GOT3 (cell line): ENCODE results near the gene RCAN2.

Experiments used
- DNase-seq: peaks from one replicate; lab custom pipeline; 2025; ENCODE audit warnings: mixed read lengths; lab: John Stamatoyannopoulos, UW

RCAN2 gene

DNA sequence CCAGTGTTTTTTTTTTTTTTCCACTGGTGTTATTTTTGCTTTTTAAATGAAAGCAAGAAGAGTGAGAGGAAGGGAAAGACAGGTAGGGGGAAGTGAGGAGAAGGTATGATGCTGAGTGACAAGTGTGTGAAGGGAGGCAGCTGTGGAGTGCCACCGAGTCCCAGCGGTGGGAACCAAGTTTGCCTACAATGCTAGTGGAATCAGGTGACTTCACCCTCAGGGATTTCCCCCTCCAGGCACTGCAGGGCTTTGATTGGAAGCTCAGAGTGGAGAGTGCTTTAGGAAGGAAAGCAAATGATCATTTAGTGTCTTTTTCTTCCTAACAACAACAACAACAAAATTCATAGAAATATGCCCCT is 200.0 kb downstream of the RCAN2 start:
- DNase-seq = no peak

DNA sequence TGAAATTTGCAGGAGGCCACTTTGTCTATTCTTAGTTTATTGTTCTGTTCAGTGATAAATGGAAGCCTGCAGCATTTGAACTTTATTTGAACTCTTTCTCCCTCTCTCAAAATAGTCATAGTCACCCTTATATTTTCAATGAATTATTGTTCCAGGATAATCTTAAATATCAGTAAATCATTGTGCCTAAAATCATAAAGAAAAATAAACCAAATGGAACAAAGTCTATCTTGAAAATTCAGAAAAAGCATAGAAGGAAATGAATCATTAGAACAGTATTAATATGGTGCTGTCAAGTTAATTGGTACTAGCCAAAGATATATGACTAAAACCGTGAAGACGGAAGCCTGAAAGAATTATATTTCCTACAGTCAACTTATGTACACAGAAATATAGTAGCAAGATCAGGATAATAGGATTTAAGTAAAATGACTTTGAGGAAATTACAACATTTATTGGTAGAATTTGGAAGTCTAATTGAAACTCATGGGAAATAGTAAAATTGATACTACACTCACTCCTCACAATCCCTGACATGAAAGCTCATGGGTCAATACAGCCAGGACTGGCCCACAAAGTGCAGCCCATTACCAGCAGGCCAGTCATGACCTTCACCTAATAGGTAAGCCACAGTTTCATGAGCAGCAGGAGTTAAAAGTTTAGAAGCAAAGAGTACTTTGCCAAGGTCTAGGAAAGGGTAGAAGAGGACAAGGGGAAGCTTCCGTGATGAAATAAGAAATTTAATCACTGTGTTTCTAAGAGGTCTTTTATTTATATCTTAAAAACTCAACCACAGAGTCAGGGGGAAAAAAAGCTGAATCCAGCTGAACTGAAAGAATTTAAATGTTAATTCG is 200.6 kb downstream of the RCAN2 start:
- DNase-seq = no peak

DNA sequence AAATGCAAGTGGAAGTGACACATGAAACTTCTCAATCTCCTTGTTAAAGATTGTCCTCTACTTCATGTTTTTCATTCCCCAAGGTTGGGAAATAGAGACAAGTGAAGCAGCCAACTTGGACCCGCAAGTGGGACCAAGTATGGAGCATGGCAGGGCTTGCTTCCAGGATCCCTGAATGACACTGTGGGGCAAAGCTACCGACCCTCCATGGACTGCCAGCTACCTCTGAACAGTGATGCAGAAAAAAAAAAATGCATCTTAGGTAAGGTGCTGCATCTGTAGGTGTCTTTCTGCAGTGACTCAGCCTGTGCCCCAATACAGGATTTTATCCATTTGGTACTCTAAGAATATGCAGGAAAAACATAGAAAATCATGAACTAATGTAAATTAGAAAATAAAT is 201.4 kb downstream of the RCAN2 start:
- DNase-seq = no peak

DNA sequence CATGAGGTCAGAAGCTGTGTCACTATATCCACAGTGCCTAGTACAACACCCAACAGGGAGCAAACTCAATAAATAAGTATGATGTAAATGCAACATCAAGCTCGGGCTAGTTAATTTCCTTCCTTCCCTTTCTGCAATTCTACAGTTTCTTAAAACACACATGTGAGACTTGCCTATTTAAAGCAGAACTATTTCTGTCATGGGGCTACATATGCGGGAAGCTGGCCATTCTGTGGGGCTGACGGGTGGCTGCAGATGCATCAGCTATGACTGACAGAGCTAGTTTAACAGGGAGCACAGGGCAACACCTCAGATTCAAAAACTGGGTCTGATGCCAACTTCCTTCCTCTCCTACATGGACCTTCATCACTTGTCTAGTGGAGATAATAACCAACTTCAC is 202.4 kb downstream of the RCAN2 start:
- DNase-seq = no peak

DNA sequence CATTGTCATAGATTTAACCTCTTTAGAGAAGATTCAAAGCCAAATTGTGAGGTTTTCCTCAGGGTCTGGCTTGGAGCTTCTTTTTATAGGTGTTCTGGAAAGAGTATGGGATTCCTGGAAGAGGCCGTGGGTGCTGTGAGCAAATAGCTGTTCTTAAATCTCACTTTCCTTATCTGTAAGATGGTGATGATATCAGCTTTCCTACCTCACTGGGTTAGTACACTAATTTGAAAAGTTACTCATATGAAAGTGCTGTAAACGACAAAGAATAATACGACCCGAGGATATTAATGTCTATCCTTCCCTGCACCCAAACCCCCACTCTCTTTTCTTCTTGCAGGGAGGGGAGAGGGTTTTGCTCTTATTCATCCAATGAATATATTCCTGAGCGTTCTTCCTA is 203.6 kb downstream of the RCAN2 start:
- DNase-seq = no peak

DNA sequence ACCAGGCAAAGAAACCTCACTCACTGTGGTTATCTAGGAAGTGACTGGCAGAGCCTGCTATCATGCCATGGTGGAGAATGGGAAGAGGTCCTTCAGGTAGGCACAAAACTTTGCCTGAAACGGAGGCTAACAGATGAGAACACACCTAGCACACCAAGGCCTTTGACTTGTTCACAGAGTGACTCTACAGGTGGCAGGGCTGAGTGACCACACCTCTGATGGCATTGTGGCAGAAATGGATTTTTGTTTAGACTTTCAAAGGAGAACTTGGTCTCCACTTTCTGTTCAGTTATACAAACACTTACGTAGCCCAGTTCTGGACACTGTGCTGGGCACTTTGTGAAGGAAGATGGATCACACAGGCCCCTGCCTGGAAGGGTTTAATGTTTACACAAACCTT is 204.2 kb downstream of the RCAN2 start:
- DNase-seq = no peak

DNA sequence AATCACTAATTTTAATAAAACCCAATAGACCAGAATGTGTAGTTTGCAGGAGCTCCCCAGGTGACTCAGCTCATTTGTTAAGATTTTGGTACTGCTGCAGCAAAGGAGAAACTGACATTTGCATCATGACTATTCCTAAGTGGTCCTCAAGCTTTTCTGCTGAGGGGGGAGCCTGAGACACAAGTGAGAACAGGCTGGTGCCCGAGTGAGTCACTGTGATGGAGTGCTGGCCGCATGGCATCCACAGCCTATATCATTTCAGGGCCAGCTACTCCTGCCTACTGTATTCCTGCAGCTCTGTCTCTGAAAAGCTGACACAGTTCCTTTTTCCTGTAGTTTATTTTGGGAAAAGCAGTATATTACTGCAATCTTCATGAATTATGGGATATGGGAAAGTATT is 206.8 kb downstream of the RCAN2 start:
- DNase-seq = no peak

DNA sequence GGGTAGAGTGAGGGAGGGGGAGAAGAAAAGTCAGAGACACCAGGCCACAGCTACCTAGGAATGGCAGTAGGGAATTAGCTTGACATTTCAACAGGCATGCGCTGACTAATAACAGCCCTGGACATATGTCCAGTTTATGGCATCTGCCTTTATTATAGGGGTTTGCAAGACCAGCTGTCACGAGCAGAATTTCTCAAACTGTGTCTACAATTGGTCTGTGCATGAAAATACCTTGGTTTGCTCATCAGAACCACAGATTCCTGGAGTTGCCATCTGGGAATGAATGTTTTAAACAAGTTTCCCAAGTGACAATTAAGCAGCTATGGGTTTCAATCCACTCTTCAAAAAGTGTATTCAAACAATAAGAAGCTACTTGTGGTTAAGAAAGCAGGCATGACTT is 210.1 kb downstream of the RCAN2 start:
- DNase-seq = no peak

DNA sequence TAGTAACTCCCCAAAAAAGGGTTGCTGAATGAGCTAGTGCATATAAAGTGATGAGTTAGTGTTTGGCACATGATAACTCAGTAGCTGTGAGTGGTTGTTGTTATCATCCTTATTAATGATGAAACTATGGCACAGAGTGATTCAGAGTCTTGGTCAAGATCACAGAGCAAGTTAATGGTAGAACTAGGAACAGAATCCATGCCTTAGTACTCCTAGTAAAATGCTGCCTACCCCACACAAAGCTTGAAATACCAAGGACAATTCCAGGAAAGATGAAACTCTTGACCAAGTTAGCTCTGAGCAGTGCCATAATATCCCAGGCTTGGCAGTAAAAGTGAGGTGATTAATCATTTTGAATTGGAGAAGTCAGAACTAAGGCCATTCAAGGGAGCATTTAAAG is 211.4 kb downstream of the RCAN2 start:
- no peak for DNase-seq

DNA sequence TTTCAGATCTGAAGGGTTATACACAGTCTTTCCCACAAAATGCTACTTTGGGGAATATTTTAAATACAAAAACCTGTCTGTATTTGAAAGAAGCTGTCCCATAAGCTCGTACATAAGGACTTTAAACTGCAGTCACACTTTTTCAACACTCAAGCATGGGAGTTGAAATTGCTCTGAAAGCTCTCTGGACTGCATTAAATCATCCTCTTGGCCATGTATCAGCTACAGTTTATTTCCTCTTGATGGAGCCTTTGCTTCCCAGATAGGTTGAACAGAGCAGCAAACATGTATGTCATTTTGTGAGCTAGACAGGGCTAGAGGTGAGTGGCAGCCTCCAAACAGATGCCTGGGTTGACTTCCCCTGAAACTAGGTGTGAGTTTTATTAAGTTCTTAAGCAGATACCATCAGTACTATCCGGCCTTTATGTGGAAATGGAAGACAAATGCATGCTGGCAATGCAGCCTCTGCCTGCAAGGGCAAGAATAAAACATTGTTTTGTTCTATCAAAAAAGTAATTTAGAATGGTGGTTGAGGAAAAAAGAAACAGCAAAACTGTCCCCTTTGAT is 214.6 kb downstream of the RCAN2 start:
- DNase-seq = no peak

DNA sequence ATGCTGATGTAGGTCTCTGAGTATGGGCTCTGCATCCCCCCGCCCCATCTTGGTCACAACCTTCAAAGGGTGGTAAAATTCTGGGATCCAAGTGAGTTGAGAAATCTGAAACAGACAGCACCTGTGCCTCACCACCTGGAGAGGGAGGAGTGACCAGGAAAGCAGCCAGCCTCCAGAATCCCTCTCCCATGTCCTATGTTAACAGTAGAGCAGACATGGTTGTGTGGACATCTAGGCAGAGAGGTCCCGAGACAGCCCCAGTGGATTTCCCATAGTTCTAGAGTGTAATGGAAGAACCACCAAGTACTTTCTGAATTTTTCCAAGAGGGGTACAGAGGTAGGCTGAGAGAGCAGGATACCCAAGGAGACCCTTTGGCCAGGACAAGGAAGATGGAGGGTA is 216.7 kb downstream of the RCAN2 start:
- no peak for DNase-seq

DNA sequence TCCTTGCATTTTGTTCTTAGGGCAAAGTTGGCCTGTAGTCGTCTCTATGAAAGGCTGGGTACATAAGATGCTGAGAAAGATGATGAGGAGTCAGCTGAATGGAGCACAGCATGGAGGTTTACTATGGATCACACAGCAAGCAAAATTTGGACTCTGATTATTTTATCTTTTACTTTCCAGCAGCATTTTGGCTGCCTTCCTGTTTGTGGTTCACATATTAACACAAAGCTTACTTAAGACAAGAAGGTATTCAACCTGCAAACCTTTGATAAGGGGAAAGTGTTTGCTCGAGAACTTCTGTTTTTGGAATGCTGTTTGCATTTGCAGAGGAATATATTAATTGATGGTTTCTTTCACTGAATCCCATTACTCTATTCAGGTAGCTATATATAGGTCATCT is 217.3 kb downstream of the RCAN2 start:
- DNase-seq = no peak

DNA sequence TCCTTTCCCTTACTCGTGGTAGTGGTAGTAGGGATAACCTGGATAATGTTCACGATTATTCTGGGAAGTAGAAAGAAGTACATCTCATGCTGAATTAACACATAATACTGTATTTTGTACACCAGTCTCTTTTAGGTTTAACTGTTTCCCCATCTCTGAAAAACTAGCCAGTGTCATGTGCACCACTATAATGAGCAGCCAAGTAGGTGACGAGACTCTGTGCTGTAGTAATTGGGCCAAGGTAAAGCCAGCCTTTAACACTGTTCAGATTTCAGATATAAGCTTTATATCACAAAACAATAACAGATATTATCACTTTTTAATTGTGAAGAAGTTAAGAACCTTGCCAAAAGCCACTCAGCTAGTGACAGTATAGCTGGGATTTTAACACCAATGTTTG is 219.5 kb downstream of the RCAN2 start:
- no peak for DNase-seq

DNA sequence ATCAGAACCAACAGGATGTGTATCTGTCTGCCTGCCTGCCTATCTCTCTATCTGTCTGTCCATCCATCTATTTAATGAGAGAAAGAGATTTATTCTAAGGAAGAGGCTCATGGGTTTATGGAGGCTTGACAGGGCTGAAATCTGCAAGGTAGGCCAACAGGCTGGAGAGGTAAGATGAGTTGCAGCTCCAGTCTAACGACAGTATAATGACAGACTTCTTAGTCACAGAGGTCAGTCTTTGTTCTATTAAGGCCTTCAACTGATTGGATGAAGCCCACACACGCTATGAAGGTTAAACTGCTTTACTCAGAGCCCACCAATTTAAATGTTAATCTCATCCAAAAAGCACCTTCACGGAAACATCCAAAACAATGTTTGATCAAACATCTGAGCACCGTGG is 220.1 kb downstream of the RCAN2 start:
- no peak for DNase-seq

DNA sequence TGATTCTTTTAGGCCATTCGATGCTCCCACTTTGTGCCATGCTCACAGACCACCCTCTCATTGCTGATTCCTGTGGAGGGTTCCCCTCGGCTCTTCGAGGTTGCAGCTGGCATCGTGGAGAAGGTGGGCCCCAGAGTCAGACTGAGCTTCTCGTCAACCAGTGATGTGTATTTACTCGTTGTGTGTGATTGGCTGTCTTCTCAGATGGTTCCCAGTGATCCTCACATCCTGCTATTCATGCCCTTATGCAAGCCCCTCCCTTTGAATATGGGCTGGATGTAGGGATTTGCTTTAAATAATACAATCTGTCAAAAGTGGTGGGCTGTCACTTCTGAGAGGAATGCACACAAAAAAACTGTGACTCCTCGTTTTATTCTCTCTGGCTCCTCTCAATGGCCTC is 220.9 kb downstream of the RCAN2 start:
- no peak for DNase-seq

DNA sequence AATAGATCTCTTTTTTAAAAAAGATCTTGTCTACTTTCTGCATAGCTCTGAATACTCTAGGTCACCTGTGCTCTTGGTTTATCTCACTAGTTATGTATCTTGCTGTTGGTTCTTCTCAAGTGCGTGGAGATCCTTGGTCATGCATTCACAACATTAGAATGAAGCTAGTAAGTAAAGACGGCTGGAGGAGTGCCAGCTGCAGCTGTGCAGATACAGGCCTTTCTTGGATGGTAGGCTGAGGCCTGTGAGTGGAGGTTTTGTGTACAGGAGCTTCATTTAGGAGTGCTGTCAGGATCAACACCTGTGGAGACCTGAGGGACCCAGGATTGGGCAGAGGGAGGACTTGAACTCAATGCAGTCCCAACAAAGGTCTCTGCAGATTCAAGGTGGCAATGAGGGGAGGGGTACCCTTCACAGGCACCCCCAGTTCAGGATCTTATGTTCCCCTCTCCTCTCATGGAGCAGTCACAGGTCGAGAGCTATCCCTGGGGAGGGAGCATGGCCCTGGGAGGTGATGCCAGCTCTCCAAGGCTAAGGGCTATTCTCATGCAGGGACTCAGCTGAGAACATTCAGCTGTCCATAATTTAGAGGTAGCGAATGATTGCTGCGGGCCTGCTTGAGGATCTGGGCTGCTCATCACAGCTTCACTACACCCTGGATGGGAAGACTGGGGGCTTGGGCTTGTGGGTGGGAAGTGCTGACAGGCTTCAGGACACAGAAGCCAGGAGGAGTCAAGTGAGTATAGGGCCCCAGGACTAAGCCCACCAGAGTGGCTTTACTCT is 221.6 kb downstream of the RCAN2 start:
- no peak for DNase-seq

DNA sequence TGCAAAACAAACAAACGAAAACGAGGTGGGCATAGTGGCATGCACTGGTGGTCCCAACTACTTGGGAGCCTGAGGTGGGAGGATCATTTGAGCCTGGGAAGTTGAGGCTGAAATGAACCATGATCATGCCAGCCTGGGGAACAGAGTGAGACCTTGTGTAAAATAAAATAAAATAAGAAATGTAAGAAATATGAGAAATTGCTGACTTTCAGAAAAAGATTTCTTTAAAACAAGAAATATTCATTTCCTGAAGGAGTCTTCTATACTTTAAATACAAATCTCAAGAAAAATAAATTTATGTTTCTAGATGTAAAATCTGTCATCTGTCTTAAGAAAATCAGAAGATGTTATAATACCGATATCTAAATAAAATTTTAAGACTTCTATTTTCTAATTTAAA is 223.7 kb downstream of the RCAN2 start:
- DNase-seq = no peak

DNA sequence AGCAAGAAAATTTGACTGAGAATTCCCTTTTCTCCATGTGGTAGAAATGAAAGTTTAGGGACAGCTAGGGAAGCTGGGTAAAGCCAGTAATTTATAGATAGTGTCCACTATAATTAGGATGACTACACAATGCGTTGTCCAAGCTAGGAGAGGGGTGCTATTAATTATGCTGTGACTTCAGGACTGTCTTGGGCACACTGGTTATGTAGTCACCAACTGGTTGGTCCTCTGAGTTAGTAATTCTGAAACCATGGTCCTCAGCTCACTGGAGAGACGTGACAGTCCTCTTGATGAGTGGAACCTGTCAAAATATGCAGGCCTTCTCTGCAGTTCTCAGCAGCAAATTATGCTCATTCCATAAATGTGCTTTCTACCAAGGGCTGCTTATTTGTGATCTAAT is 225.9 kb downstream of the RCAN2 start:
- no peak for DNase-seq

DNA sequence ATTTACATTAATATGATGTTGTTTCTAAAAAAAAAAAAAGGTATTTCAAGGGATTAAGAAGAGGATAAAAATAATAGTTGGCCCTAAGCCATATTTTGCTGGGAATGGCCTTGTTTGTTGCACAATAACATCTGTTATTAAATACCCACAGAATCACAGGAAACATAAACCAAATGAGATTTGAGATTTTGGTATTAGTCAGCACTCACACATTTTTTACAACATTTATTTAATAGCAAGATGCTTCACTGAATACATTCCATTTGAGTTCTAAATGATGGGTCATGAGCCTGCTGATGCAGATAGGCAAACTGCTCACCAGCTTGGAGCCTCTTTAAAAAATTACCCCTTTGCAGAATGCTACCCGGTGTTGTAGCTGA is 227.6 kb downstream of the RCAN2 start:
- DNase-seq = no peak

DNA sequence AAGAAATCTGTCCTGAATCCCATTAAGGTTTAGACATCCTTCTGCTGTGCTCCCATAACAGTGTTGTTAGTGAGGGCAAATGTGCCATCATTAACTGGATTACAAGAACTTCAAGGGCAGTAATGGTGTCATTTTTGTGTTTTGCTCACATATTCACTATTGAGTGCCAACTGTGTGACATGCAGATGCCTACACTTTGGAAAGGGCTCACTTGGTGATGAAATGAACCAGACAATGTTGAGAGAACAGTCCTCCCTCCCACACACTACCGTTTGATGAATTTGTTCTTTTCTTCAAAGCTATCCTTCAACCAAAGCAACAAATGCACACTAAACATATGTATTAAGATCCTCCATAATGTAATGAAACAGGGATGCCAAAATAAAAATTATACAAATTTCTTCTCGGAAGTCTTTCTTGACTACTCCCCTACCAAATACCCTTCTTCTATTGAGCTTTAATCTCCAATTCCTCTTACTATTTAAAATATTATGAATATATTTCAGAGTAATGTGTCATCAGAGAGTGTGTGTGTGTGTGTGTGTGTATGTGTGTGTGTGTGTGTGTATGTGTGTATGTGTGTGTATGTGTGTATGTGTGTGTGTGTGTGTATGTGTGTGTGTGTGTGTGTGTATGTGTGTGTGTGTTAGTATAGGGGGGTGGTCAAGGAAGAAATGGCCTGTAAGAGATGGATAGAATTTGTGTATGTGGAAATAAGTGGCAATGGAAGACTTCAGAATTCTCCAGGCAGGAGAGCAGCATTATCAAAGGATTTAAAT is 228.1 kb downstream of the RCAN2 start:
- no peak for DNase-seq

DNA sequence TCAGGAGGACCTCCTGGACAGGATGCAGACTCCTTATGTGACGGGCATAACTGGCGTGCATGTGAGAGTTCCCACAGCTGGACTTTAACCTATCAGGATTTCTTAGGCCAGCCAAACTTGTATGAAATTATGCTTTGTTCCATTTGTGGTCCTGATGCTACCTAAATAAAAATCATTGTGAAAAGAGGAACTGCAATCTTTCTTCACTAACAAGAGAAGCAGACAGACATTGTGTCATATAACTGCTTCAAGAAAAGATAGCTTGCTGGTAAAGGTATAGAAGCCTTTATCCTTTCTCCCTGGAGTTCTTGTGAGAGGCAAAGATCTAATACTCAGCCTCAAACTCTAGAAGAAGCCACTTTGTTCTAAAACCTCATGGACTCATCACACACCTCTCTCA is 233.0 kb downstream of the RCAN2 start:
- no peak for DNase-seq

DNA sequence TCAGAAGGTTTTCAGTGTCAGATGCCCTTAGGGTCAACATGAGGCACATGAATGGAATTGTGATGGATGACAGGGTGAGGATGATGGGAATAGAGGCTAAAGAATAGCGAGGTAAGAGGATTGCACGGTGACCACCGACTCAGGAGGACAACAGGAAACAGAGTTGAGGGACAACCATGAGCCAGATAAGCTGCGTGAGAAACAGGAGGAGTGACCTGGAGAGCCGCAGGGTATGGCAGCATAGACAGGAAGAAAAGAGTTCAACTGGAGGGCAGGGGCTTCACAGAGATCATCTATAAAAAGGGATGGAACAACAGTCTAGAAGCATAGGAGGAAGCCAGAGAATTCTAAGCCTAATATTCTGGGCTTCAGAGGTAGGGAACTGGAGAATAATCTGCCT is 235.7 kb downstream of the RCAN2 start:
- no peak for DNase-seq

DNA sequence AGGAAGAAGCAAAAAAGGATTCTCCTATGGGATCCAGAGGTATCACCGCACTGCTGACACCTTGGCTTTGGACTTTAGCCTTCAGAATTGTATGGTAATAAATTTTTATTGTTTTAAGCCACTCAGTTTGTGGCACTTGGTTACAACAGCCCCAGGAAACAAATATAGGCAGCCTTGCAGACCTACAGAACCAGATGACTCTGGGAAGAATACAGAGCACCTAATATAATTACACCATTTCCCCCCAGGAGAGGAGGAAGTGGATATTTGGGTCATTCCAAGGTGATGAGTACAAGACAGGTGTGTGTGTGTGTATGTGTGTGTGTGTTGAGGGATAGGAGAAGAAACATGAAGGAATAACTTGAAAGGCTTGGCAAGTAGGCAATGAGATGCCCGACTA is 236.3 kb downstream of the RCAN2 start:
- no peak for DNase-seq
